WI38 (cell line): Measurements from ENCODE around the gene SHANK3.
A peak's percentile ranks its signal among the peaks of the same experiment; 100 is the strongest.

Experiments used
- H3K4me3 ChIP-seq: 2 replicates; pipeline ENCODE4 v1.5.1; 2011; ENCODE audit warnings: low read depth, mild to moderate bottlenecking, control low read depth, low read length
- TF ChIP-seq, protein P1 (sequence below): IDR thresholded peaks from 2 replicates; pipeline ENCODE4 v1.5.1; 2012; ENCODE audit warnings: low read depth, mild to moderate bottlenecking, control low read depth, low read length

SHANK3 gene

DNA sequence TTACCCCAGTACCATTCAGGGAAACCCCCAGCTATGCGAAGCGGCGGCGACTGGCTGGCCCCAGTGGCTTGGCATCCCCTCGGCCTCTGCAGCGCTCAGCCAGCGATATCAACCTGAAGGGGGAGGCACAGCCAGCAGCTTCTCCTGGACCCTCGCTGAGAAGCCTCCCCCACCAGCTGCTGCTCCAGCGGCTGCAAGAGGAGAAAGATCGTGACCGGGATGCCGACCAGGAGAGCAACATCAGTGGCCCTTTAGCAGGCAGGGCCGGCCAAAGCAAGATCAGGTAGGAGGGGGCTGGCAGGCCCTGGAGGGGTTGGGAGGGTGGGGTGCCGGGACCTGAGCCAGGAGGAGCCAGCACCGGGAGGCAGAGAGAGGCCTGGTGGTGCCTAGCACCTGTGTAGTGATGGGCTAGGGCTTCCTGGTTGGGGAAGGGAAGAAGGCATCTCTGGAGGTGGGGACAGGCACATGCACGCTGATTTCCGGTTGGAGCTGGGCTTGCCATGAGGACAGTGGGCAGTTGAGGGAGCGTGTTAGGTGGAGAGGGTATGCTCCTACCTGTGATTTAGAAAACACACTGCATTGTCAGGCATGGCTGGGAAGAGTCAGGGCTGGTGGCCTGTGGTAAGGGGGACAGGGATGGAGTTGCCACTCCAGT, 22.3 kb downstream of the SHANK3 start:
- H3K4me3 ChIP-seq: no peak overlapping the region
- TF ChIP-seq, protein P1, sequence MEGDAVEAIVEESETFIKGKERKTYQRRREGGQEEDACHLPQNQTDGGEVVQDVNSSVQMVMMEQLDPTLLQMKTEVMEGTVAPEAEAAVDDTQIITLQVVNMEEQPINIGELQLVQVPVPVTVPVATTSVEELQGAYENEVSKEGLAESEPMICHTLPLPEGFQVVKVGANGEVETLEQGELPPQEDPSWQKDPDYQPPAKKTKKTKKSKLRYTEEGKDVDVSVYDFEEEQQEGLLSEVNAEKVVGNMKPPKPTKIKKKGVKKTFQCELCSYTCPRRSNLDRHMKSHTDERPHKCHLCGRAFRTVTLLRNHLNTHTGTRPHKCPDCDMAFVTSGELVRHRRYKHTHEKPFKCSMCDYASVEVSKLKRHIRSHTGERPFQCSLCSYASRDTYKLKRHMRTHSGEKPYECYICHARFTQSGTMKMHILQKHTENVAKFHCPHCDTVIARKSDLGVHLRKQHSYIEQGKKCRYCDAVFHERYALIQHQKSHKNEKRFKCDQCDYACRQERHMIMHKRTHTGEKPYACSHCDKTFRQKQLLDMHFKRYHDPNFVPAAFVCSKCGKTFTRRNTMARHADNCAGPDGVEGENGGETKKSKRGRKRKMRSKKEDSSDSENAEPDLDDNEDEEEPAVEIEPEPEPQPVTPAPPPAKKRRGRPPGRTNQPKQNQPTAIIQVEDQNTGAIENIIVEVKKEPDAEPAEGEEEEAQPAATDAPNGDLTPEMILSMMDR: no peak

DNA sequence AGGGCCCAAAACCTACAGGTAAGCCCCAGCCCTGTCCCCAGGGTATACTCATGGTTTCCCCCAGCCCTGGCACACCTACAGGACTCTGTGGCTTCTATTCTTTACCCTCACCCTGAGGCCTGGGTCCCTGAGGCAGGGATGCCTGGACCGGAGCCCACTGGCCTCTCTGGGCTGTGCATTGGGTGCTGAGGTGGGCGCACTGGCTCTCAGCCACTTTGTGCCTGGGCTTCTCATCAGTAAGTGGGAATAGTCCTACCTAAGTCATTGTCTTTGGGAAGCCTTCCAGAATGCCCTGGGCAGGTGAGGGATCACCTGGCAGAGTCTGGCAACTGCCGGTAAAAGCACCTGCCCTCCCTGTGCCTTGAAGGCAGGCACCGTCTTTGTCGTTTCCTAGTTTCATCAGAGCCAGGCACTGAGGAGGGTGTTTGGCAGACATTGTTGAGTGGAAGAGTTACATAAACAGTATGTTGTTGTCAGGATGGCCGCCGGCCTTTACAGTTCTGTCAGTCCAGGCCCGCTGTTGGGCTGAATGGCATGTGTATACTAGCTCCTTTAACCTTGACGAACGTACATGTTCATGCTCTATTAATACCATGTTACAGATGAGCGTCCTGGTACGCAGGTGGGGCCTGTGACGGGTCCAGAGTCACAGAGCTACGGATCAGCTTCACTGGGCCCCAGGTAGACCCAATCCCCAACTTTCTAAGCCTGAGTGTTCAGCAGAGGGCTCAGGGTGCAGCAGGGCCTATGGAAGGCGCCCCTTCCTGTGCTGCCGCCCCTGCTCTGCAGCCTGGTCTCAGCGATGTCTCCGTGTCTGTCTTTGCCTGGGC, 23.0 kb downstream of the SHANK3 start:
- TF ChIP-seq, protein P1: no peak
- no peak overlapping the region for H3K4me3 ChIP-seq

DNA sequence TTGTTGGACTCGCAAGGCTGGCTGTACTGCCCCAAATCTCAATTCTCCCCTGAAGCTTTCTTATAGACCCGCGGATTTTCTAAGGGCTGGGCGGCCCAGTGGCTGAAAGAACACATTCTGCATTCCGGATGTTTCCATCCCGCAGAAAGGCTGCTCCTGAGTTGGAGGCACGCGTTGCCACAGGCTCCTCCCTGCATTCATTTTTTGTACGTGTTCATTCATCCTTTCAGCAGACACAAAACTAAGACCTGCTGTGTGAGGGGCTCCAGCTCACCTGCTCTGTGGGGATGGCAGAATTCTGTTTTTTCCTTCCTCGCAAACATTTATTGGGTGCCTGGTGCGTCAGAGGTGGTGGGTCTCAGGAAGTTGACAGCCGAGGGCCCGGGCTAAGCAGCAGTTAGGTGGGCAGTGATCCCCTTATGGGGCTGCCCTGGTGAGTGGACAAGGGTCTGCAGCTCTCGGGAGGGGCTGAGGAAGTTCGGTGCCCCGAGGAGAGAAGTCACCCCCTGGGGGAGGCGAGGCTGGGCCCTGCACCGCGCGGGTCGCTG, 23.7 kb downstream of the SHANK3 start:
- TF ChIP-seq, protein P1: no peak

DNA sequence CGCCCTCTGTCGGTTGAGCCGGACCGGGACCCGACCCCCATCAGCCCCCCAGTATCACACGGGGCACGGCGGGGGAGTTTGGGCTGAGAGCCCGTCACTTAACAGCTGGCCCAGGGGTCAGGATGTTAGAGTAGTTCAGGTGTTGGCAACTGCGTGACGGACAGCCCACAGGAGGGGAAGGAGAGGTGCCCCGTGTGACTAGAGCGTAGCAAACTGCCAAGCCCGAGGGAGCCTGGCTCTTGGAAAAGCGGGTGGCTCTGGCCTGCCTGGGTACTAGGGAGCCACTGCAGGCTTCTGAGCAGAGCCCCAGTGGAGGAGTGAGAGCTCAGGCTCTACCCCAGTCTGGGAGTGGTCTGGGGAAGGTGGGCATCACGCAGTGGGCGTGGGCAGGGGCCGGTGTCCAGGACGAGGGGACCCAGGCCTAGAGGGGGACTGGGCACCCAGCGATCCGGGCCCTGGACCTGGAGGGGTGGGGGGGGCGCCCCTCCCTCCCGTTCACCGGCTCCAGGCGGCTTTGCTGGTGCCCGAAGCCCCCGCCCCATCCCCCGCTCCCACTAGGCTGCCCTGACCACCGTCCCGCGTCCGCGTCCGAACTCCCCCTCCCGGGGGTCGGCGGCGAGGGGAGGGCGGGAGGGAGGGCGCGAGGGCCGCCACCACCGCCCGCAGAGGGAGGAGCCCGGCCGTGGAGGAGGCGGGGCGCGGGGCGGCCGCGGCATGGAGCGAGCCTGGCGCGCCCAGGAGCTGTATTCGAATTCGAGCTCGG, 24.4 kb downstream of the SHANK3 start:
- H3K4me3 ChIP-seq: peak overlapping the region; percentile 29
- TF ChIP-seq, protein P1: peak; percentile 74

More for the DNA sequence above, 23.7 kb downstream of the SHANK3 start:
- H3K4me3 ChIP-seq: no peak overlapping the region

DNA sequence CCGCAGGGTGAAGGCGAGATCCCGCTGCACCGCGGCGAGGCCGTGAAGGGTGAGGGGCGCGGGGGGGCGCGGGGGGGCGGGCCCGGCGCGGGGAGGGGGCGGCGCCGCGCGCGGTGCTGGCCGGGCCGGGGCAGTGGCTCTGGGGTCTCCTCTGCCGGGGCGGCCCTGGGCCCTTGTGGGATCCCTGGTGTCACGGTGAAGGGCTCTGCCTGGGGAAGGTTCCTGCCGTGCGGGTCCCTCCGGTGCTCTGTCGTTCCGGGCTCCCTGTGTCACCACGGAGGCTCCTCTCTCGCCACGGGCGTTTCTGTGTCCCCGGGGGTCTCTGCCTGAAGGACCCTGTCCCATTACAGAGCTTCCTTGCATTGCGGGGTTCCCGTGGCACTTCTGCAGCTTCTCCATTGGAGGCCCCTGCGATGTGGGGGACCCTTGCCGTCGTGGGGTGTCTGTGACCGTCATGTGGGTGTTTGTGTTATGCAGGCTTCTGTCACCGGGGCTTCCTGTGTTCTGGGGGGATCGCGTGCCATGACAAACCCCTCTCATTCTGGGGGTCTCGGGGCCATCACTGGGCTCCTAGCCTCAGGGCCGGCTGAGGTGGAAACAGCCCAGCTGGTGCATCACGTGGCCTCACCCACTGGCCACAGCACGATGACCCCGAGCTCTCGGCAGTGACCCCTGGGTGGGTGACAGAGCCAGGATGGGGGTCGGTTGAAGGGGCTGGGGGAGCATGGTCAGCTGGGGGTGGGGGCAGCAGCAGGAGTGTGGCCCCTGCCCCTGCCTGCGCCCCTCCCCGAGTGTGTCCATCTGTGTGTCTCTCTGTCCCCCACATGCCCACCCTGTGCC, 25.3 kb downstream of the SHANK3 start:
- H3K4me3 ChIP-seq: peak overlapping the region; percentile 60
- TF ChIP-seq, protein P1: no peak

DNA sequence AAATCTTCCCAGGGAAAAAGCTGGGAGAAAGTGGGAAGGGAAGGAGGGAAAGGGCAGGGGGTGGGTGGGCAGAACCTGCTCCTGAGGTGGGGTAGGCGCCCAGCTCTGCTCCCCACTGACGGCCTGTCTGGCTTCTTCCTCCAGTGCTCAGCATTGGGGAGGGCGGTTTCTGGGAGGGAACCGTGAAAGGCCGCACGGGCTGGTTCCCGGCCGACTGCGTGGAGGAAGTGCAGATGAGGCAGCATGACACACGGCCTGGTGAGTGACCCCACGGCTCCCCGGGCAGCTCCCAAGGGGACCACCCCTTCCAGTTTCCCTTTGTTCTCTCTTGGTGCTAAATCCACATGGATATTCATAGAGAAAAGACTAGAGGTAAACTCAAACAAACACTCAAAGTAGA, 25.9 kb downstream of the SHANK3 start:
- TF ChIP-seq, protein P1: no peak

More for the DNA sequence above, 25.9 kb downstream of the SHANK3 start:
- no peak overlapping the region for H3K4me3 ChIP-seq
